IPS-20b (cell line): Measurements from ENCODE around the gene NDUFAF4.

Experiments used
- H3K27ac ChIP-seq: one replicate; pipeline ENCODE4 v1.5.1; 2013; ENCODE audit warnings: low read length
- H3K27me3 ChIP-seq: 2 replicates; pipeline ENCODE4 v1.6.1; 2013; ENCODE audit warnings: mild to moderate bottlenecking, low read length, inconsistent platforms; ENCODE audit not compliant: insufficient read depth
- H3K36me3 ChIP-seq: 2 replicates; pipeline ENCODE4 v1.6.1; 2013; ENCODE audit warnings: low read depth, mild to moderate bottlenecking, inconsistent platforms, low read length, moderate library complexity; ENCODE audit not compliant: insufficient read depth
- H3K4me1 ChIP-seq: 2 replicates; pipeline ENCODE4 v1.6.1; 2013; ENCODE audit warnings: mild to moderate bottlenecking, control low read depth, inconsistent platforms, low read length, moderate library complexity; ENCODE audit not compliant: insufficient read depth
- H3K4me3 ChIP-seq: 2 replicates; pipeline ENCODE4 v1.5.1; 2013; ENCODE audit warnings: mild to moderate bottlenecking, low read length, inconsistent platforms
- H3K9ac ChIP-seq: 2 replicates; pipeline ENCODE4 v1.6.1; 2013; ENCODE audit warnings: low read depth, mild to moderate bottlenecking, inconsistent platforms, low read length, moderate library complexity
- H3K9me3 ChIP-seq: 2 replicates; pipeline ENCODE4 v1.6.1; 2013; ENCODE audit warnings: mild to moderate bottlenecking, low read depth, low read length, inconsistent platforms; ENCODE audit not compliant: insufficient read depth

The NDUFAF4 gene

GRCh38 chr6:96897396-96898240, at the start of gene NDUFAF4:
Gene NDUFAF4 (minus strand): TSS chr6:96897891. CDS start chr6:96897801, 90 bp downstream.
- no peaks in the 10 kb centered on the region for H3K9me3 ChIP-seq
- H3K4me3 ChIP-seq = peak within 1 kb of the TSS; percentile 79
- peak within 1 kb of the TSS; percentile 95 for H3K9ac ChIP-seq
- H3K27ac ChIP-seq = peak within 1 kb of the TSS; percentile 66
- peaks cover 8% of the 10 kb centered on the region; the same call in 1 of the 2 replicates for H3K4me1 ChIP-seq
- H3K36me3 ChIP-seq = peaks cover 39% of the 10 kb centered on the region
- H3K27me3 ChIP-seq = no peaks in the 10 kb centered on the region

DNA sequence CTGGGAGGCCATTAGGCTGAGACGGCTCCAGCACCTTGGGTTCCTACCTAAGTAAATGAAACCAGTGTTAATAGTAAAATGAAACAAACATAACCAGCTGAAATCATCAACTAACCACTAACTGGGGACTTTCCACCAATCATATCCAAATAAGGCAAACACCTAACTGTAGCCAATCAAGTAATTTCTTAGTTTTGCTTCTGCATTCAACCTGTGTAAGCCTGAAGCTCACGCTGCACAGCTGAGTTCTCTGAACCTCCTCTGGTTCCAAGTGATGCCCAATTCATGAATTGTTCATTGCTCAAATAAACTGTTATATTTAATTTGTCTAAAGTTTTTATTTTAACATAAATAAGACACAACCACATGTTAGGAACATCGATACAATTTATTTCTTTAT, 49.4 kb upstream of the NDUFAF4 start:
- Histone ChIP-seq H3K36me3 (no peaks in the 10 kb centered on the region), H3K27me3 (no peaks in the 10 kb centered on the region), H3K27ac (no peak overlapping the region), H3K4me1 (no peaks in the 10 kb centered on the region), H3K4me3 (no peak overlapping the region), H3K9ac (no peak overlapping the region), H3K9me3 (no peaks in the 10 kb centered on the region)

- no peak overlapping the region for H3K27ac ChIP-seq
- no peaks in the 10 kb centered on the region for H3K36me3 ChIP-seq
Observed at GRCh38 chr6:96943555-96944215, 46.0 kb upstream of the NDUFAF4 start.

GRCh38 chr6:96942676-96943075, 45.0 kb upstream of the NDUFAF4 start:
- Histone ChIP-seq H3K4me3 (no peak overlapping the region), H3K4me1 (no peaks in the 10 kb centered on the region), H3K9me3 (no peaks in the 10 kb centered on the region), H3K36me3 (no peaks in the 10 kb centered on the region), H3K9ac (no peak overlapping the region), H3K27me3 (no peaks in the 10 kb centered on the region), H3K27ac (no peak overlapping the region)

More at GRCh38 chr6:96943555-96944215, 46.0 kb upstream of the NDUFAF4 start:
- no peak overlapping the region for H3K4me3 ChIP-seq
- H3K27me3 ChIP-seq = no peaks in the 10 kb centered on the region
- no peaks in the 10 kb centered on the region for H3K4me1 ChIP-seq
- no peaks in the 10 kb centered on the region for H3K9me3 ChIP-seq
- H3K9ac ChIP-seq = no peak overlapping the region

- Histone ChIP-seq H3K9me3 (no peaks in the 10 kb centered on the region), H3K27me3 (no peaks in the 10 kb centered on the region), H3K36me3 (no peaks in the 10 kb centered on the region), H3K4me1 (no peaks in the 10 kb centered on the region), H3K27ac (no peak overlapping the region), H3K4me3 (no peak overlapping the region), H3K9ac (no peak overlapping the region)
Observed at GRCh38 chr6:96940322-96940721, 42.6 kb upstream of the NDUFAF4 start.

- H3K27me3 ChIP-seq = no peaks in the 10 kb centered on the region
- no peaks in the 10 kb centered on the region for H3K36me3 ChIP-seq
- no peaks in the 10 kb centered on the region for H3K9me3 ChIP-seq
- no peak overlapping the region for H3K27ac ChIP-seq
- no peak overlapping the region for H3K4me3 ChIP-seq
- no peaks in the 10 kb centered on the region for H3K4me1 ChIP-seq
- no peak overlapping the region for H3K9ac ChIP-seq
Observed at GRCh38 chr6:96939007-96939805, 41.5 kb upstream of the NDUFAF4 start.

DNA sequence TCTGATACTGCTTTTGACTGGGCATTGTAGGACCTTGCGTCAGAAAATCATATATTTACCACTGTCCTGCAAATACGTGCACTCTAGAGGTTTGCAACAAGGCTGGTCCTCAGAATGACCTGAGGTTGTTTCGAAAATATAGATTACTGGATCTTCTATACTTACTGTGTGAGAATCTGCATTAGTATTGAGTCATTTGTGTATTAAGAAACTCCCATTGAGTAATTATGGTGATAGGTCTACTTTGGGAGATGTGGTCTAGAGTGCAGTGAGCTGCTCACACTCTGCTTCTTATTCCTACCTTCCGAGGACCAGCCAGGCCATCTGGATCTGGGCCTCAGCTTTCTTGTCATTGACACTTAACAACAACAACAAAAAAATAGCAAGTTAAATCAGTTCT, 36.4 kb upstream of the NDUFAF4 start:
- no peaks in the 10 kb centered on the region for H3K9me3 ChIP-seq
- no peaks in the 10 kb centered on the region for H3K36me3 ChIP-seq
- H3K4me1 ChIP-seq = 0 out of 2 replicates have a peak, but pooled peaks cover 4% of the 10 kb centered on the region
- no peak overlapping the region for H3K4me3 ChIP-seq
- no peak overlapping the region for H3K27ac ChIP-seq
- no peaks in the 10 kb centered on the region for H3K27me3 ChIP-seq
- no peak overlapping the region for H3K9ac ChIP-seq

DNA sequence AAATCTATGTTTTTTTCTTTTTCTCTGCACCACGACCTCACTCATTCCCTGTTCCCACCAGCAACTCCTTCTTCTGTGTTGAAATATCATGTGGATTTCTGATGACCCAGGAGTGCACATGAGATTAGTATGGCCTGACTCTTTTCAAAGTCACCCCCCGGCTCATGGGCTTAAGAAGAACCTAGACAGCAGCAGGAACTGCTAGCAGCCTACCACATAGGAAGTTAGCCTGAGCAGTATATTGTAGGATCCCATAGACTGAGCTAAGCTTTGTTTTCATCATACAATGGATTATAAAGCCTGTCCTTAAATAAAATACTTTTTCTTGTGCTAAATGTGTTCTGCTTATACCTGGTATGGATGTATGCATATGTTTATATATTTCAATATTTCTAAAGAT, 33.5 kb upstream of the NDUFAF4 start:
- Histone ChIP-seq H3K4me1 (0 out of 2 replicates have a peak, but pooled peaks cover 4% of the 10 kb centered on the region), H3K27ac (no peak overlapping the region), H3K9ac (no peak overlapping the region), H3K27me3 (no peaks in the 10 kb centered on the region; the same call in 1 of the 2 replicates), H3K9me3 (no peaks in the 10 kb centered on the region), H3K36me3 (no peaks in the 10 kb centered on the region), H3K4me3 (no peak overlapping the region)

DNA sequence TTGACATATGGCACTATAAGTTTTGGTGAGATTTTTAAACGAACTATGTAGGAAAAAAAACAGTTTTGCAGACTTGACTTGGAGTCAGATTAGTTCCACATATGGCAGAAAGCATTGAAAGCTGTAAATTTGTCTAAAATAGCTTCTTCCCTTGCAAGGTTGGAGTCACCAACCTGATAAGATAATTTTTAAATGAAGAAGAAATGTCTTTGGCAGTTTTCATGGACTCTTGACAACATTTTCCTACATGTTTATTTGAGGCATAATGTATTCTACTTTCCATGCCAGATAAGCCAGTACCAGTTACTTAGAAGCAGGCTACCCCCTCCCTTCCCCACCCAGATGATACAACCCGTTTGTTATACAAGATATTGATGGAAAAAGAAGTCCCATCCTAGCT, 32.0 kb upstream of the NDUFAF4 start:
- Histone ChIP-seq H3K36me3 (no peaks in the 10 kb centered on the region), H3K9ac (no peak overlapping the region), H3K4me3 (no peak overlapping the region), H3K27me3 (peaks cover 7% of the 10 kb centered on the region; the same call in 1 of the 2 replicates), H3K27ac (no peak overlapping the region), H3K4me1 (0 out of 2 replicates have a peak, but pooled peaks cover 4% of the 10 kb centered on the region), H3K9me3 (no peaks in the 10 kb centered on the region)

GRCh38 chr6:96927660-96928059, 30.0 kb upstream of the NDUFAF4 start:
- Histone ChIP-seq H3K27ac (no peak overlapping the region), H3K9me3 (no peaks in the 10 kb centered on the region), H3K4me3 (no peak overlapping the region), H3K36me3 (no peaks in the 10 kb centered on the region), H3K27me3 (peaks cover 7% of the 10 kb centered on the region; the same call in 1 of the 2 replicates), H3K4me1 (0 out of 2 replicates have a peak, but pooled peaks cover 4% of the 10 kb centered on the region), H3K9ac (no peak overlapping the region)

DNA sequence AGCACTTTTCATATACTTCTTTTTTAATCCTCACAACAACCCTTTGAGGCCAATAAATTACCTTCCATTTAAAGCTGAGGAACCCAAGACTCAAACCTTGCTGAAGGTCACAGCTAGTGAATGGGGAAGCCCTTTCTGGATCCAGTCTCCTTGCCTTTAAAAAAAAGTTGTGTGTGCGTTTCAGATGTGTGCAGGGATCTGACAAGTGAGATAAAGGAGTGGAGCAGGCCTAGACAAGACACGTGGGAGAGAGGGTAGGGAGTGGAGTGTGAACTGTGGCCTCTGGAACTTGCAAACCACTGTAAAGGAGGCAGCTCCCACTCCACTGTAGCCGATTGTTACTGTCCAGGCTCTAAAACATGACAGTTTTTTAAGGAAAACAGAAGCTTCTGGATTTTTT, 28.7 kb upstream of the NDUFAF4 start:
- Histone ChIP-seq H3K9me3 (no peaks in the 10 kb centered on the region), H3K9ac (no peak overlapping the region), H3K27me3 (peaks cover 7% of the 10 kb centered on the region; the same call in 1 of the 2 replicates), H3K36me3 (no peaks in the 10 kb centered on the region), H3K4me3 (no peak overlapping the region), H3K27ac (no peak overlapping the region), H3K4me1 (0 out of 2 replicates have a peak, but pooled peaks cover 4% of the 10 kb centered on the region)
